GM19324 (cell line): ENCODE measurements around the gene LPCAT3.

Experiments used
- ATAC-seq: cut with Tn5 transposase; IDR thresholded peaks from one replicate; pipeline ENCODE4 v1.9.1; 2021; ENCODE audit warnings: mild to moderate bottlenecking, moderate library complexity; ENCODE audit not compliant: unreplicated experiment, low FRiP score

LPCAT3 gene

DNA sequence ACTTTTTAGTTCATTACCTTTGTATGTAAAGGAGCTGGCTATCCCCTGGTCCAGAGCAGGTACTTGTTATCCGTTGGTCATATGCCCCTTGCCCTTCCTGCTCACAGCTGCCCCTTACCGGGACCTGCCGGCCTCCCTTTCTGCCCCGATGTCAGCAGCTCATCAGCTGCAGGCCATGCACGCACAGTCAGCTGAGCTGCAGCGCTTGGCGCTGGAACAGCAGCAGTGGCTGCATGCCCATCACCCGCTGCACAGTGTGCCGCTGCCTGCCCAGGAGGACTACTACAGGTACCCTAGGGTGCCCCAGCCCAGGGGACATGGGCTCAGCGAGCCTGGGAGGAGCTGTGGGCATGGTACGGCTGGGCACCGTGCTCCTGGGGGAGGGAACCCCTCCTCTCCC is 77.0 kb downstream of the LPCAT3 start:
- ATAC-seq: no peak

DNA sequence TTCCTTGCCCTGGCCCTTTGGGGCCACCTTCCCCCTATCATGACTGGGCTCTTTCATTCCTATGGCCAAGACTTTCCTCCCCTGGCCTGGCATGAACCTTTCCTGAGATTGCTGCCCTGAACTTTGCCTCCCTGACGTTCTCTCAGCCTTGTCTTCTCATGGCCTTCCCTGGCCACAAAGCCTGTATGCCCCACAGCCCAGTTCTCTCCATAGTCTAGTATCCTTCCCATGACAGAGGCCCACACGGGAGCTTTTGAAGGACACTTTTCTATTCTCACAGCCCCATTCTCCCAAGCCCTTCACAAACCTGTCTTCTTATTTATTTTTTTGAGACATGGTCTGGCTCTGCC is 79.1 kb downstream of the LPCAT3 start:
- ATAC-seq: no peak

DNA sequence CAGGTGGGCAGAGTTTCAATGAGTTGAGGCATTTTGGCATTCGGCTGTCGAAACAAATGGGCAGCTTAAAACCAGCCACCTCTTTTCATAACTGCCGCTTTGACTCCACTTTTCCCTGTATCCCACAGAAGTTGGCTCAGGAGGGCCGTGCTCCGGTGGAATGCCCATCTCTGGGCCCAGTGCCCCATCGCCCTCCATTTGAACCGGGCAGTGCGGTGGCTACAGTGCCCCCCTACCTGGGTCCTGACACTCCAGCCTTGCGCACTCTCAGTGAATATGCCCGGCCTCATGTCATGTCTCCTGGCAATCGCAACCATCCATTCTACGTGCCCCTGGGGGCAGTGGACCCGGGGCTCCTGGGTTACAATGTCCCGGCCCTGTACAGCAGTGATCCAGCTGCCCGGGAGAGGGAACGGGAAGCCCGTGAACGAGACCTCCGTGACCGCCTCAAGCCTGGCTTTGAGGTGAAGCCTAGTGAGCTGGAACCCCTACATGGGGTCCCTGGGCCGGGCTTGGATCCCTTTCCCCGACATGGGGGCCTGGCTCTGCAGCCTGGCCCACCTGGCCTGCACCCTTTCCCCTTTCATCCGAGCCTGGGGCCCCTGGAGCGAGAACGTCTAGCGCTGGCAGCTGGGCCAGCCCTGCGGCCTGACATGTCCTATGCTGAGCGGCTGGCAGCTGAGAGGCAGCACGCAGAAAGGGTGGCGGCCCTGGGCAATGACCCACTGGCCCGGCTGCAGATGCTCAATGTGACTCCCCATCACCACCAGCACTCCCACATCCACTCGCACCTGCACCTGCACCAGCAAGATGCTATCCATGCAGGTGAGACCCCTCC is 79.7 kb downstream of the LPCAT3 start:
- no peak for ATAC-seq

DNA sequence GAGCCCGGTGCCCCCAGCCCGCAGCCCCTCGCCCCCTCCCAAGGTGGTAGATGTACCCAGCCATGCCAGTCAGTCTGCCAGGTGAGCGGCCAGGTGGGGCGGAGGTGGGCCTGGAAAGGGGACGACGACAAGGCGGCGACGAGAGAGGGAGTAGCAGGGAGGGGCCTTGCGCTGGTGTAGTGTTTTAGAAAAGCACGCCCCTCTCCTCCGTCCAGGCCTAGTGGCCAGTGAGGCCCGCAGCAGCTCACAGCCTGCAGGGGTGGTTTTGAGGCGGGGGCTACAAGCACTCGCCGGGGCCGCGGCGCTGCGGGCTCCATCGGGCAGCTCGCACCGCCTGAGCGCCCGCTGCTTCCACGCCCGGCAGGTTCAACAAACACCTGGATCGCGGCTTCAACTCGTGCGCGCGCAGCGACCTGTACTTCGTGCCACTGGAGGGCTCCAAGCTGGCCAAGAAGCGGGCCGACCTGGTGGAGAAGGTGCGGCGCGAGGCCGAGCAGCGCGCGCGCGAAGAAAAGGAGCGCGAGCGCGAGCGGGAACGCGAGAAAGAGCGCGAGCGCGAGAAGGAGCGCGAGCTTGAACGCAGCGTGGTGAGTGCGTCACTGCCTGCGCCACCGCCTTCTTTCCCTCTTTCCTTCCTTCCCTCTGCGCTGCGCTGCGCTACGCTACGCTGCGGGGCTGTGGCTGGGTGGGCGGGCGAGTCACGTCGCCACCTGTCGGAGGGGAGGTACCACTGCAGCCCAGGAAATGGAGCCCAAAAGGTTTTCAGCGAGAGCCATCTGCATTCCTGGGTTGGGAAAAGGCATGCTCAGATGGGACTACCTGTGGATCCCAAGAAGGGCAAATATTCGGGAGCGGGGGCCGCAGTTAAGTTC is 80.6 kb downstream of the LPCAT3 start:
- peak; percentile 91 for ATAC-seq

DNA sequence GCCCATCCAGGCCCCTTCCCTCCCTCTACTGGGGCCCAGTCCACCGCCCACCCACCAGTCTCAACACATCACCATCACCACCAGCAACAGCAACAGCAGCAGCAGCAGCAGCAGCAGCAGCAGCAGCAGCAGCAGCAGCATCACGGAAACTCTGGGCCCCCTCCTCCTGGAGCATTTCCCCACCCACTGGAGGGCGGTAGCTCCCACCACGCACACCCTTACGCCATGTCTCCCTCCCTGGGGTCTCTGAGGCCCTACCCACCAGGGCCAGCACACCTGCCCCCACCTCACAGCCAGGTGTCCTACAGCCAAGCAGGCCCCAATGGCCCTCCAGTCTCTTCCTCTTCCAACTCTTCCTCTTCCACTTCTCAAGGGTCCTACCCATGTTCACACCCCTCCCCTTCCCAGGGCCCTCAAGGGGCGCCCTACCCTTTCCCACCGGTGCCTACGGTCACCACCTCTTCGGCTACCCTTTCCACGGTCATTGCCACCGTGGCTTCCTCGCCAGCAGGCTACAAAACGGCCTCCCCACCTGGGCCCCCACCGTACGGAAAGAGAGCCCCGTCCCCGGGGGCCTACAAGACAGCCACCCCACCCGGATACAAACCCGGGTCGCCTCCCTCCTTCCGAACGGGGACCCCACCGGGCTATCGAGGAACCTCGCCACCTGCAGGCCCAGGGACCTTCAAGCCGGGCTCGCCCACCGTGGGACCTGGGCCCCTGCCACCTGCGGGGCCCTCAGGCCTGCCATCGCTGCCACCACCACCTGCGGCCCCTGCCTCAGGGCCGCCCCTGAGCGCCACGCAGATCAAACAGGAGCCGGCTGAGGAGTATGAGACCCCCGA is 81.4 kb downstream of the LPCAT3 start:
- ATAC-seq: no peak

DNA sequence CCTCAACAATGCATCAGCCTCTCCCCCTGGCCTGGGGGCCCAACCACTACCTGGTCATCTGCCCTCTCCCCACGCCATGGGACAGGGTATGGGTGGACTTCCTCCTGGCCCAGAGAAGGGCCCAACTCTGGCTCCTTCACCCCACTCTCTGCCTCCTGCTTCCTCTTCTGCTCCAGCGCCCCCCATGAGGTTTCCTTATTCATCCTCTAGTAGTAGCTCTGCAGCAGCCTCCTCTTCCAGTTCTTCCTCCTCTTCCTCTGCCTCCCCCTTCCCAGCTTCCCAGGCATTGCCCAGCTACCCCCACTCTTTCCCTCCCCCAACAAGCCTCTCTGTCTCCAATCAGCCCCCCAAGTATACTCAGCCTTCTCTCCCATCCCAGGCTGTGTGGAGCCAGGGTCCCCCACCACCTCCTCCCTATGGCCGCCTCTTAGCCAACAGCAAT is 82.1 kb downstream of the LPCAT3 start:
- no peak for ATAC-seq

DNA sequence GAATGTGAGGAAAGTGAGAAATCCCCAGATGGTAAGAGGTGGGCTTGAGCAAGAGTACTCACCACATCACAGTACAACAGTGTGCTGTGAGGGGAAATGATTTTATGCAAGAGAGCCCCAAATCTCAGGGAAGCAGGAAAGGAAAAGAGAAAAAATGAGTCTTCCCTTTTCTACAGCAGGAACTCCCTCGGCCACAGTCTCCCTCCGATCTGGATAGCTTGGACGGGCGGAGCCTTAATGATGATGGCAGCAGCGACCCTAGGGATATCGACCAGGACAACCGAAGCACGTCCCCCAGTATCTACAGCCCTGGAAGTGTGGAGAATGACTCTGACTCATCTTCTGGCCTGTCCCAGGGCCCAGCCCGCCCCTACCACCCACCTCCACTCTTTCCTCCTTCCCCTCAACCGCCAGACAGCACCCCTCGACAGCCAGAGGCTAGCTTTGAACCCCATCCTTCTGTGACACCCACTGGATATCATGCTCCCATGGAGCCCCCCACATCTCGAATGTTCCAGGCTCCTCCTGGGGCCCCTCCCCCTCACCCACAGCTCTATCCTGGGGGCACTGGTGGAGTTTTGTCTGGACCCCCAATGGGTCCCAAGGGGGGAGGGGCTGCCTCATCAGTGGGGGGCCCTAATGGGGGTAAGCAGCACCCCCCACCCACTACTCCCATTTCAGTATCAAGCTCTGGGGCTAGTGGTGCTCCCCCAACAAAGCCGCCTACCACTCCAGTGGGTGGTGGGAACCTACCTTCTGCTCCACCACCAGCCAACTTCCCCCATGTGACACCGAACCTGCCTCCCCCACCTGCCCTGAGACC is 82.7 kb downstream of the LPCAT3 start:
- ATAC-seq: no peak

DNA sequence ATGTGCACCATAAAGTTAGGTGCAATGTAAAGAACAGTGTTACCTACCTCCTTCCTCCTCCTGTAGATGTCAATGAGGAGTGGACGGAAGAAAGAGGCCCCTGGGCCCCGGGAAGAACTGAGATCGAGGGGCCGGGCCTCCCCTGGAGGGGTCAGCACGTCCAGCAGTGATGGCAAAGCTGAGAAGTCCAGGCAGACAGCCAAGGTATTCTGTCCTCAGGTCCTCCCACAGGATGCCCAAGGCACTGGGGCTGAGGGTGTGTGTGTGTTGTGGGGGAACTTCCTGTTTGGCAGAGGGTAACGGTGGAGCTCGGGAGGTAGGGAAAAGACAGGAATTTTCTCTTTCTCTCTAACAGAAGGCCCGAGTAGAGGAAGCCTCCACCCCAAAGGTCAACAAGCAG is 84.2 kb downstream of the LPCAT3 start:
- no peak for ATAC-seq

DNA sequence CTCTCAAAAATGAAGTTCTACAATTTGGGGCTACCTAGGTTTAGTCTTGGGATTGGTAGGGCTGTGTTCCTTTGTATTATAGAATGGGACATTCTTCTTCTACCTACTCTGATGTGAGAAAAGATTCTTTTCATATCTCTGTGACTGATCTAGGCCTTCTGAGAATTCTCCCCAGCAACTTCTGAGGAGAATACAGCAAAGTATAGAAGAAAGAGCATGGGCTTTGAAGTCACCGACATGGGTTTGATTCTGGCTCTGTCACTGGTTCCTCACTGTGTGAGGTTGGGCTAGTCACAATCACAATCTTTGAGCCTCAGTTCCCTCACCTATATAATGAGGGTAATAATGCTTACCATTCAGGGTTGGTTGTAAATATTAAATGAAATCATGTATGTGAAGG is 85.5 kb downstream of the LPCAT3 start:
- no peak for ATAC-seq

DNA sequence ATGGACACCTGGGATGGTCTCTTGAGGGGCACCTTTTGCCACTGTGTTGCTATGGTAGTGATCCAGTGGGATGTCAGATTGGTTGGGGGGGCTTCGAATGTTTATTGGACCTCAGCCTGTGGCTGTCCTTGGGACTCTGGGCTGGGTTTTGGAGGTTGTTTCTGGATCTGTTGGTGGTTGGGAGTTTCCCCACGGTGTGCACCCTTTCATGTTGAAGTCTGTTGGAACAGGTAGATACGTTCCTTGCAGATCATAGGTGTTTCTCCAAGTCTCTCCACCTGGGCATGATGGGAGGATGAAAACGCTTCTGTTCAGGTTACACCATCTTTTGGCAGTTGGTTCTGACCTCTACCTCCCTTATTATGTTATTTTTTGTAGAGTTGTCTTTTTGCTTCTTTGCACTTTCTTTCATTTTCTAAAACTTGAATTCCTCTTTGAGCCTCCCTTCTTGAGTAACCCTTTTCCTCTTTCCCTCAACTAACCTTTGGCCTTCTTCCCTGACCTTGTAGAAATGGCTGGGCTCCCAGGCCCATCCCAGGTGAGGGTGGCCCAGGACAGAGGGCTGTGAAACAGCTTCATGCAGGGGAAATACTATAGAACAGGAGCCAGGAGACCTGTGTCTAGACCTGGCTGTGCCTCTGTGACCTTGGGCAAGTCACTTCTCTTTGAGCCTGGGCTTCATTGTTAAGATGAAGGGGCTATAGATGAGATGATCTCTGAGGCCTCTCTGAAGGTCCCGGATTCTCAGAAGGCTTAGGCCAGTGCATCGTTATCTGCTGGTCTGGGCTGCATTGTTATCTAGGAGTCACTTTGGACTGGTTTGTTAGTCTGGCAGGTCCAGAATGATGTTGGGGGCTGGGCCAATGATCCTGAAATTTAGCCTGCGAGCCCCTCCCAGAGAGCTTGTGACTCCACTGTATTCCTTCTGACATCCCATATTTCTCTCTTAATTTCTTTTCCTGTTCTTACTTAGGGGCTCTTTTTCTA is 88.5 kb downstream of the LPCAT3 start:
- no peak for ATAC-seq

DNA sequence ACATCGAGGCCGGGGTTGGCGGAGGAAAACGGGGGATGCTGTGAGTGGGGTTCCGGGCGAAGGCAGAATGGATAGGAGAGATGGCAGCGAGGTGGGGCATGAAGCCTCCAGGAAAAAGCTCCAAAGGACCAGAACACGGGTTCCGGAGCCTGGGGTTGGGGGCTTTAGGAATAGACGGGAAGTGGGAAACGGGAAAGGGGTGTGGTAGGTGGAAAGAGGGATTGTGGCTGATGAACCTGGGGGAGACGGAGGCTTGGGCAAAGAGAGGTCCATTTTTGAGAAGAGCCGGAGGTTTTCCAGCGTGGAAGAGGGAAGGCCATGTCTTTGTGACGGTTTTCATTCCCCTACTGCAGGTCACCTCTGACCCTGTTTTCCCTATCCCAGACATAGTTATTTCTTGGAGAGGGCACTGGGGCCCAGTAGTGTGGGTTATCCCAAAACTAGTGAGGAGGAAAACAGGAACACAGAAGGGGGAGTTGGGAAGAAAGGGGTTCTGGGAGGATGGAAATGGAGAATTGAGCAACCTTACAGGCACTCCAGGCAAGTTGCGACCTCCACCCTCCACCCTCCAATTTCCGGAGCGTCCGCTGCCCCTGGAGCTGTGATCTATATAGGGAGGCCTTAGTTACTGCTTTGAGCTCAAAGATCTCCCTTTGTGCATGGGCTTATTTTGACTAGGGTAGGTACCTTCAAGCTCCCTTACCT is 89.4 kb downstream of the LPCAT3 start:
- ATAC-seq: no peak

DNA sequence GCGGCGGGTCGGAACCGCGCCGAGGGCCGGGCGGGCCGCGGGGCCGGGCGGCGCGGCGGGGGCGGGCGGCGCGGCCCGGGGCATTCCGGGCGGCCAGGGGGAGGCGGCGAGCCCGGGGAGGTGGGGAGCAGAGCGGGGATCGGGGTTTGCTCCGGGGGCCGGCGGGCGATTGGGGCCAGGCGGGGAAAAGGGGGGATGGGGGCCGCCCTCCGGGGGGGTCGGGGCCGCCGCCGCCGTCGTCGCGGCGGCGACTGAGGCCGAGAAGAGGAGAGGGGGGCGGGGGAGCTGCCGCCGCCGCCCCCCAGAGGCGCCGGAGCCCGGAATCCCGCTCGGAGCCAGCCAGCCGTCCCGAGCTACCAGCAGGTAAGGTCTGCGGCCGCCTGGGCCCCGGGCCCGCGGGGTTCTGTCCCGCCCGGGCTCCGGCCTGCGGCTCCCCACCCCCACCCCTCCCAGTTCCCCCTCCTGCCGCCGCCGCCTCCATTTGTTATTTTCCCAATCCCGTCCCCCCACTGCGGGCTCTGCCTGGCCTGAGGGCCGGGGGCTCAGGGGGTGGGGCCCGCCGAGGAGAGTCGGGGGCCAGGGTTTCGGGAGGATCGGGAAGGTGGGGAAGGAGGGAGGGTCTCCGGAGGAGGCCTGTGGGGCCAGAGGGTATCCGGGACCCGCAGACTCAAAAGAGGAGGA is 90.1 kb downstream of the LPCAT3 start:
- no peak for ATAC-seq

DNA sequence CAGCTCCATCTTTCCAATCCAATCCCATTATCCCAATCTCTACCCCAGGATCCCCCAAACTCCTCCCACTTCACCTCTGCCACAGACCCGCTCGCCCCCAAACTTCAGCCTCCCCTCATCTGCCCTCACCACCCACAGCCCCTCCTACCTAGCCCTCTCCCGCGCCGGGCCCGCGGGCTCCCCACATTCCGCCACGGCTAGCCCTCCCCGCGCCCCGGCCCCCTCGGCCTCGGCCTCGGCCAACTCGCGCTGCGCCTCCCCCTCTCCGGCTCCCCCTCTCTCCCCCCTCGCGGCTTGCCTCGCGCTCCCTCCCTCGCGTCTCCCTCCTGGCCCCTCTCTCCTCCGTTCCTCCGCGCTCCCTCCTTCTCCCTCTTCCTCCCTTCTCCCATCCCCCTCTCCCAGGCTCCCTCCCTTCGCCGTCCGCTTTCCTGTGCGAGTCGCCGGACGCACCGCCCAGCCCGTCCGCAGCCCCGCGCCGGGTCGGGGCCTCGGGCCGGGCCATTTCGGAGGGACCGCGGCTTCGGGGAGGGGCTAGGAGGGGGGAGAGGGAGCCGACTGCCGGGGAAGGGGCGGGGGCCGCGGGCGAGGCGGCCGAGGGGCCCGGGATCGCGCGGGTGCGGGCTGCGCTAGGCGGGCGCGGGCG is 90.8 kb downstream of the LPCAT3 start, which contains the start of gene ATN1:
Gene ATN1, plus strand, starts transcription at position 581 of the 643 bp plus-strand sequence. CDS start 6,043 bp downstream, outside the sequence.
- no peak for ATAC-seq
